Activated B cell treated with CpG ODN at 0.5 μM for 24 hours (primary cell): ENCODE measurements around the gene ZNF791. TPM values are rescaled to one million over a fixed set of nuclear protein-coding genes. Genes with fewer than 3 reads are reported as not detected.
"Not testable (repeated sequence)": the region's sequence is repeated elsewhere in the genome, so short reads cannot be mapped to it uniquely, and the experiment has no call there.

Experiments used
- ATAC-seq: fragments of 200-7000 bp; cut with Tn5 transposase; one replicate; pipeline ENCODE4 v1.10.0; 2021; ENCODE audit warnings: low read depth, mild to moderate bottlenecking, moderate library complexity
- CTCF ChIA-PET: fragments of 350-600 bp; sonication (Branson Sonifier 250); formaldehyde crosslinking; loops from one replicate; lab custom pipeline; 2021; ENCODE audit warnings: antibody characterized with exemption; lab: Charles Lee
- POLR2A ChIA-PET: fragments of 350-600 bp; sonication (Branson Sonifier 250); formaldehyde crosslinking; loops from one replicate; lab custom pipeline; 2021; ENCODE audit warnings: antibody characterized with exemption; lab: Charles Lee
- DNase-seq: peaks from one replicate; pipeline ENCODE4 v3.0.0; 2022
- H3K27ac Mint-ChIP-seq: one replicate; pipeline ENCODE4 v1.8.0; 2020; ENCODE audit warnings: mixed read lengths
- H3K27me3 Mint-ChIP-seq: one replicate; pipeline ENCODE4 v1.8.0; 2021; ENCODE audit warnings: mixed read lengths
- H3K36me3 Mint-ChIP-seq: one replicate; pipeline ENCODE4 v1.8.0; 2021; ENCODE audit warnings: low read depth, mixed read lengths
- H3K4me1 Mint-ChIP-seq: one replicate; pipeline ENCODE4 v1.8.0; 2021; ENCODE audit warnings: mixed read lengths
- H3K4me3 Mint-ChIP-seq: one replicate; pipeline ENCODE4 v1.8.0; 2020; ENCODE audit warnings: mild to moderate bottlenecking, mixed read lengths
- H3K9me3 Mint-ChIP-seq: one replicate; pipeline ENCODE4 v1.8.0; 2020; ENCODE audit warnings: mixed read lengths
- intact Hi-C: fragments of 100-400 bp; cut with micrococcal nuclease; formaldehyde crosslinking; loops from one replicate; pipeline ENCODE4 v1.15.1; 2024
- total RNA-seq: library from RNA; stranded (reverse); gene quantifications from 2 replicates; pipeline ENCODE4 v1.2.3, GENCODE V29; 2022
- TF ChIP-seq, protein P1 (sequence below): fragments of 200-600 bp; IDR thresholded peaks from one replicate; pipeline ENCODE4 v1.8.0; 2022; ENCODE audit warnings: antibody characterized with exemption, mild to moderate bottlenecking

The ZNF791 gene
- total RNA-seq, 1 donor from 2014 or later: 46.1 TPM

DNA sequence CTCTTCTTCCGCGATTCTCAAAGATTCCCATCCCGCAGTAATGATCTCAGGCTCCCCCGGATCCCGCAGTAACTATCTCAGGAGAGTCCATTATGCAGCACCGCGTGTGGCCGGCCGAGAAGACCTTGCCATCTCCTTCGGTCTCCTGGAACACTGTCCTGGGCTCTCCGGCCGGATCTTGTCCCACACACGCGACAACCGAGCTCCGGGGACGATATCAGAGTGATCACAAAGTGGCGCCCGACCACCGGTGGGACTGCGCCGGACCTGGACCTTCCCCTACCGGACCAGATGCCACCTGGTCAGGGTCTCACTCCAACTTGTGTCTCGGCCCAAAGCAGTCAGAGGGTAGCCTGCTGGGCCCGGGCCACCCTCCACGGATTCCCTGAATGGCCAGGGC, 31.8 kb downstream of the ZNF791 start:
- ChIA-PET POLR2A (no interaction called here), CTCF (interaction anchor here (1.5 kb wide), 1 partner anchor 23 kb away, joined by 3 read pairs; no protein-coding TSS in a partner anchor)
- H3K9me3 Mint-ChIP-seq: no peaks in the 10 kb centered on the region
- DNase-seq (no peak), ATAC-seq (no peak)
- TF ChIP-seq, protein P1, sequence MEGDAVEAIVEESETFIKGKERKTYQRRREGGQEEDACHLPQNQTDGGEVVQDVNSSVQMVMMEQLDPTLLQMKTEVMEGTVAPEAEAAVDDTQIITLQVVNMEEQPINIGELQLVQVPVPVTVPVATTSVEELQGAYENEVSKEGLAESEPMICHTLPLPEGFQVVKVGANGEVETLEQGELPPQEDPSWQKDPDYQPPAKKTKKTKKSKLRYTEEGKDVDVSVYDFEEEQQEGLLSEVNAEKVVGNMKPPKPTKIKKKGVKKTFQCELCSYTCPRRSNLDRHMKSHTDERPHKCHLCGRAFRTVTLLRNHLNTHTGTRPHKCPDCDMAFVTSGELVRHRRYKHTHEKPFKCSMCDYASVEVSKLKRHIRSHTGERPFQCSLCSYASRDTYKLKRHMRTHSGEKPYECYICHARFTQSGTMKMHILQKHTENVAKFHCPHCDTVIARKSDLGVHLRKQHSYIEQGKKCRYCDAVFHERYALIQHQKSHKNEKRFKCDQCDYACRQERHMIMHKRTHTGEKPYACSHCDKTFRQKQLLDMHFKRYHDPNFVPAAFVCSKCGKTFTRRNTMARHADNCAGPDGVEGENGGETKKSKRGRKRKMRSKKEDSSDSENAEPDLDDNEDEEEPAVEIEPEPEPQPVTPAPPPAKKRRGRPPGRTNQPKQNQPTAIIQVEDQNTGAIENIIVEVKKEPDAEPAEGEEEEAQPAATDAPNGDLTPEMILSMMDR: no peak
- no peak overlapping the region for H3K27ac Mint-ChIP-seq
- intact Hi-C loops: no loop called here
- no peaks in the 10 kb centered on the region for H3K27me3 Mint-ChIP-seq
- H3K4me1 Mint-ChIP-seq: peaks cover 15% of the 10 kb centered on the region
- H3K36me3 Mint-ChIP-seq: peaks cover 30% of the 10 kb centered on the region
- no peak overlapping the region for H3K4me3 Mint-ChIP-seq

DNA sequence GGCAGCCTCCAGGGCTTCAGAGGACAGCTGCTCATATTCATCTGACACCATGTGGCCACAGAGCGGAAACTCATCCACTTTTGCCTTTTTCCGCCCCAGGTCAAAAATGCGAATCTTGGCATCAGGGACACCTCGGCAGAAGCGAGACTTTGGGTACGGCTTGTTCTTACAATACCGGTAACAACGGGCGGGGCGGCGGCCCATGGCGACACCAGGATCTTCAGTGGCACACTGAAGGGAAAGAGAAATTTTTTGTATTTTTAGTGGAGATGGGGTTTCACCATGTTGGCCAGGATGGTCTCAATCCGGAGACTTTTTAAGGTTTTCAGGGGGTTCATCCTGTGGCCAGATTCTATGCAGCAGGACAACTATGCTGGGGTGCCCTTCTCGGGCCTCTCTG, 33.0 kb downstream of the ZNF791 start:
- peaks cover 18% of the 10 kb centered on the region for H3K4me1 Mint-ChIP-seq
- ATAC-seq, CTCF ChIA-PET, H3K4me3 Mint-ChIP-seq, H3K9me3 Mint-ChIP-seq, H3K27me3 Mint-ChIP-seq, intact Hi-C loops, DNase-seq, POLR2A ChIA-PET: not testable (repeated sequence)
- H3K27ac Mint-ChIP-seq: peak overlapping the region; percentile 24
- H3K36me3 Mint-ChIP-seq: peaks cover 30% of the 10 kb centered on the region

DNA sequence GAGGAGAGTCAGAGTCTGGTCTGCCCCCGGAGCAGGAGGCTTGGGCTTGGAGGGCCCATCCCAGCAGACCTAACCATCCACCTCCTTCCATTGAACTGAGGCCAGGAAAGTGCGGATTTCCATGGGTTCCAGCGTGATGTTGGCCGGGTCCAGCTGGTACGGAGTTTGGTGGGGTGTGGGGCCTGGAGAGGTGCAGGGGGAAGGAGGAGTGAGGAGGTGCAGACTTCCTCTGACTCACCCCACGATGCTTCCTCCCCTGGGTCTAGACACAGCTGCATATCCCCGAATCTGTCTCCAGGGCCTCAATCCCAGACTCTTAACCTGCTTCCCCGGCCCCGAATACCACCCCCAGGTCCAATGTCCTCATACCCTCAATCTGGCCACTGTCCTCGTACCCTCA, 35.8 kb downstream of the ZNF791 start:
- Mint-ChIP-seq H3K36me3 (peaks cover 48% of the 10 kb centered on the region), H3K27me3 (no peaks in the 10 kb centered on the region), H3K4me3 (no peak overlapping the region), H3K27ac (peak overlapping the region; percentile 14), H3K9me3 (no peaks in the 10 kb centered on the region), H3K4me1 (peaks cover 8% of the 10 kb centered on the region)
- ChIA-PET CTCF (no interaction called here), POLR2A (no interaction called here)
- DNase-seq (no peak), ATAC-seq (no peak)
- intact Hi-C loops: no loop called here
- TF ChIP-seq, protein P1: no peak

DNA sequence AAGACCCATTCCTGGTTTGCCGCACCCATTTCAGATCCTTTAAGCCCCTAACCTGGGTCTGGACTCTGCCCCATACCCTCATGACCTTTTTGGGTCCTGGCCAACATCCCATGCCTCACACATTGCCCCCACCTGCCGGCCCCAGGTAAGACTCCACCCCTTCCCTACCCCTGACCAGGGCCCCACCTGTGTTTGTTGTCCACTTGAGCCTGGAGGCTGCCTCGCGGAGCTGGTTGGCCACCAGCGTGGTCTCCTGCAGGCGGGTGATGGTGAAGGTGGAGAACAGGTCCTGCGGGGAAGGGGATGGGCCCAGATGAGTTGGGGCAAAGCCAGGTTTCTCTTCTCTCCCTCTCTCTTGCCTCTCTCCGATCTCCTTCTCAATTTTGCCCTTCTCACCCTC, 36.3 kb downstream of the ZNF791 start:
- H3K36me3 Mint-ChIP-seq: peaks cover 53% of the 10 kb centered on the region
- POLR2A ChIA-PET: interaction anchor here (0.6 to 0.7 kb wide), 2 partner anchors 35 to 155 kb away, joined by 3 to 8 read pairs; no protein-coding TSS in a partner anchor
- no peaks in the 10 kb centered on the region for H3K27me3 Mint-ChIP-seq
- peaks cover 8% of the 10 kb centered on the region for H3K4me1 Mint-ChIP-seq
- TF ChIP-seq, protein P1: no peak
- H3K9me3 Mint-ChIP-seq: no peaks in the 10 kb centered on the region
- CTCF ChIA-PET: no interaction called here
- DNase-seq (no peak), ATAC-seq (no peak)
- intact Hi-C loops: loop anchor here (1.0 kb wide), 1 partner anchor 49 kb away; the partner anchor contains the start of gene FBXW9
- H3K4me3 Mint-ChIP-seq: no peak overlapping the region
- no peak overlapping the region for H3K27ac Mint-ChIP-seq

DNA sequence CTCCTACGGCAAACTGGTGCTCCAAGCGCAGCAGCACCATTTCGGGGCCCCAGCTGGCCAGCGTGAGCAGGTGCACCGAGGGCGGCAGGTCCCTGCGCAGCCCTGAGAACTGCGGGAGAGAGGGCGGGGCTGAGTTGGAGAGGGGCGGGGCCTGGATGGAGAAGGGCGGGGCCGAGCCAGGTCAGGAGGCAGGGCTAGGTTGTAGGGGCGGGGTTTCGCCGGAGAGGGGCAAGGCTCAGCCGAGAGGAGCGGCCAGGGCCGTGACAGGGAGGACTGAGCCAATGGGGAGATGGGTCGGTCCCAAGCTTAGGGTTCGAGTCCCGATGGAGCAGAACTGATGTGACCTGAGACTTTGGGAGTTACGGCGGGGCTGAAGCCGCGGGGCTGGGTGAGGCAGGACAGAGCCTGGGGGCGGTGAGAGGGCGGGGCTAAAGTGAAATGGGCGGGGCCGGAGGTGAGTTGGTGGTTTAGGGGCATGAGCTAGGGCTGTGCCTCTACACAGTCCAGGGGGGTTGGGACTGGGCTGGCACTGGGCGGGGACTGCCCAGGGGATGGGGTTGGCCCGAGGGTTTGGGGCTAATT, 36.9 kb downstream of the ZNF791 start:
- ATAC-seq (peak; percentile 83), DNase-seq (no peak)
- H3K4me1 Mint-ChIP-seq: peaks cover 8% of the 10 kb centered on the region
- H3K27ac Mint-ChIP-seq: no peak overlapping the region
- peaks cover 56% of the 10 kb centered on the region for H3K36me3 Mint-ChIP-seq
- H3K27me3 Mint-ChIP-seq: no peaks in the 10 kb centered on the region
- no peak overlapping the region for H3K4me3 Mint-ChIP-seq
- ChIA-PET POLR2A (interaction anchor here (0.6 to 0.7 kb wide), 2 partner anchors 34 to 155 kb away, joined by 3 to 8 read pairs; no protein-coding TSS in a partner anchor), CTCF (no interaction called here)
- H3K9me3 Mint-ChIP-seq: no peaks in the 10 kb centered on the region
- TF ChIP-seq, protein P1: no peak
- intact Hi-C loops: loop anchor here (1.0 kb wide), 1 partner anchor 49 kb away; the partner anchor contains the start of gene FBXW9
